Amygdala (tissue), 56 donors: ENCODE results near the gene PLLP.

Experiments
- DNase-seq, 56 donors: peaks; one replicate each; lab custom pipeline; 2025; lab: John Stamatoyannopoulos, UW

PLLP gene

GRCh38 chr16:57258226-57258909 lies 26.1 kb downstream of the PLLP start:
- no peak for DNase-seq

DNA sequence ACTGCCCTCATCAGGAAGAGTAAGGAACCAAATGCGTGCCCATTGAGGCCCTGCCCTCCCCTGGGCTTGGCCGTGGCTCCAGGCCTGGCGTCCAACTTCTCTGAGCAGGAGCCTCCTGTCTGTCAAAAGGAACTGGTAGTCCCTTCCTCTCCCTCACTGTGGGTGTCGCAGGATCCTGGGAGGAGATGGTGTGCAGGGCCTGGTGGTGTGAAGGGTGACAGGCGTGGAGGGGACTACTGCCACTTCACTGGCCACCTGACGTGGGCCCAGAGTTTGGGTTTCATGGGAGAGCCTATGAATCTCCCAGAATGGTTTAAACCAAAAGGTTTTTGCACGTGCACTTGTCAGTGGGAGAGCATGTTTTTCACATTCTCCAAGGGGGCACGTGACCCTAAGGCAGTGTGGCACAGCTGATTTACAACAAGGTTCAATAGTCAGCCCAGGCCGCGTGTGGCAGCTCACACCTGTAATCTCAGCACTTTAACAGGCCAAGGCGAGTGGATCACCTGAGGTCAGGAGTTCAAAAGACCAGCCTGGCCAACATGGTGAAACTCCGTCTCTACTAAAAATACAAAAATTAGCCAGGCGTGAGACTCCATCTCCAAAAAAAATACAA lies 26.9 kb downstream of the PLLP start:
- no peak for DNase-seq

- no peak for DNase-seq
These were observed 27.7 kb downstream of the PLLP start for GRCh38 chr16:57256601-57257395.

GRCh38 chr16:57255686-57256415 lies 28.6 kb downstream of the PLLP start:
- DNase-seq, result no peak

- no peak for DNase-seq
These were observed 31.0 kb downstream of the PLLP start for GRCh38 chr16:57253466-57253865.

DNA sequence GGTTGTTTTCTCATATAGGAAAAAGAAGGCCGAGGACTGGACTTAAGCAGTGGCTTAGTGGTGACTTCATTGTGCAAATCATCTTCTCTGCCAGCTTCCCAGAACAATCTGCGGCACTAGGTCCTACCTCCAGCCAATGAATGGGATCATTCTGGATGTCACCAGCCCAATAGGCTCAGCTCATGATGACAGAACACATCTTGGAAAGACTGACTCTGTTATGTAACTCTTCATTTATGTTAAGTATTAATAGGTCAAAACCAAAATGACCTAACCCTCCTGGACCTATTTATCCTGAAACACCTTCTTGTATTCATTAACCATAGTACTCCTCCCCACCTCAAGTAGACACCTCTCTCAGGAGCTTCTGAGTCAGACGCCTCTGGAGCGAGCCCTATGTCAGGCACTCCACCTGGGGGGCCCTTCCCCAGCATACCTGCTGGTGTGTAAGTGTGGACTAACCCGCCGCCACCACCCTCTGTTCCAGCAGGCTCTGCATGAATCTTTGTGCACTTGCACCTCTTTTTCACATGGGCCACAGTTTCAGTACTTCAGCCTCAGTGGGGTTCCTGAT lies 32.2 kb downstream of the PLLP start:
- no peak for DNase-seq

DNA sequence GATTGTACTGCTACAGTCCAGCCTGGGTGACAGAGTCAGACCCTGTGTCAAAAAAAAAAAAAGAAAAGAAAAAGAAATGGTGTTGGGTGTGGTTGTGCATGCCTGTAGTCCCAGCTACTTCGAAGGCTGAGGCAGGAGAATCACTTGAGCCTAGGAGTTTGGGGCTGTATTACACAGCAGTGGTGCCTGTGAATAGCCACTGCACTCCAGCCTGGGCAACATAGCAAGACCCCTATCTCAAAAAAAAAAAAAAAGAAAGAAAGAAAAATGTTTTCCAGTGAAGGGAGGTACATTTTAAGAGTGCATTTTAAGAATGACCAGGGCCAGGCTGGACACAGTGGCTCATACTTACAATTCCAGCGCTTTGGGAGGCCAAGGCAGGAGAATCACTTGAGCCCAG lies 33.1 kb downstream of the PLLP start:
- DNase-seq, result no peak

DNA sequence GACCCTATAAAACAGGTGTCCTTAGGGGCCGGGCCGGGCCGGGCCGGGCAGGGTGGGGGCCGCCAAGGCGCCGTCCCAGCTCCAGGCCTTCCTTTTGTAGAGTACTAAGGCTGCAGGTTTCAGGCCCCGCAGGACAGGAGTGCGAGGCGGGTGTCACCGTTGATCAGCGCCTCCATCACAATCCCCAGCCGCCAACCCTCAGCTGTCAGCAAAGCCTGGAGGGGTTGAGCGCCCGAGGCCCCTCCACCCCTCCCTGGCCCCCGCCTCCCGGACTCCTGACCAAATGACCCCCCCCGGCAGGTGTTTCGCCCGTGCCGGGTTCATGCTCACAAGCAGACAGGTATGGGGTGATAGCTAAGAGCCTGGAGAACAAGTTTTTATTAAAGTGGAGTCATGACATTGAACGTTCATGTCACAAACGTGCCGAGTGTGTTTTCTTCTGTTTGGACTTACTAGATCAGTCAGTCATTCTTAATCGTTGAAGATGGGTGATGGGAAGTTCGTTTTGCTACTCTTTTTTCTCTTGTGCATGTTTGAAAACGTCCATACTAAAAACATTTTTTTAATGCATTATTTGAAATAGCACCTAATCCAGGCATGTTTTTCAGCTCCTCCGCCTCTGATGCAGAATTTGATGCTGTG lies 38.9 kb downstream of the PLLP start:
- DNase-seq, result peak in 5 of 56 donors; percentile 51 to 77 (median 61)

DNA sequence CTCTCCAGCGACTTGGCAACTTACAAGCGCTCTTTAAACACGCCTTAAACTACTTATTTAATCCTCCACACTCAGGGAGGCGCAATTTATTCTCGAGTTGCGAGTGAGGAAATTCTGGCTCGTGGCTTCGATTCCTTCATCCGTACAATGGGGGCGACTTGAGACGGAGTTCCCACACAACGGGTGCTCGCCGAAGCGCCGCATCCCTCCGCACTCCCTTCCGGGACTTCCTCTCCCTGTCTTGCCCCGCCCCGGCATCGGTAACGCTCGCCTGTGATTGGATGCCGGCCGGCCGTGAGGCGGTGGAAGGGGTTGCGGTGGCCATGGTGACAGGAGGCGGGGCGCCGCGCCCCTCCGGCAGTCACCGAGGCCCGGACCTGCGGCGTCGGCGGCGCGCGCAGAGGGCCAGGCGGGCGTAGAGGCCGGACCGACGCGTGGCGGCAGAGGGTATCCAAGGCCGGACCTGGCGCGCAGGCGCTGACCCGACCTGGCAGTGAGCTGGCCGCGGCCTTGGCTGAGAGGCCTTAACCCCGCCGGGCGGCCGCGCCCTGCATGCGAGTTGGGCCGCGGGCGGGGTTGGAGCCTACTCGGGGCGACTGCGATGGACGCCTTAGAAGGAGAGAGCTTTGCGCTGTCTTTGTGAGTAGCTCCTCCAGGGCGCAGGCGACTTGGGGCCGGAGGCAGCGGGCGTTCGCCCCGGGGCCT lies 39.6 kb downstream of the PLLP start, which contains the start of gene ARL2BP:
Gene ARL2BP, plus strand, starts transcription at position 493 of the 705 bp plus-strand sequence. Its CDS starts 109 bp downstream, at position 602.
- DNase-seq, result peak; percentile 62 to 99 (median 96)

- no peak for DNase-seq
These were observed 40.1 kb downstream of the PLLP start for GRCh38 chr16:57244463-57244766.

DNA sequence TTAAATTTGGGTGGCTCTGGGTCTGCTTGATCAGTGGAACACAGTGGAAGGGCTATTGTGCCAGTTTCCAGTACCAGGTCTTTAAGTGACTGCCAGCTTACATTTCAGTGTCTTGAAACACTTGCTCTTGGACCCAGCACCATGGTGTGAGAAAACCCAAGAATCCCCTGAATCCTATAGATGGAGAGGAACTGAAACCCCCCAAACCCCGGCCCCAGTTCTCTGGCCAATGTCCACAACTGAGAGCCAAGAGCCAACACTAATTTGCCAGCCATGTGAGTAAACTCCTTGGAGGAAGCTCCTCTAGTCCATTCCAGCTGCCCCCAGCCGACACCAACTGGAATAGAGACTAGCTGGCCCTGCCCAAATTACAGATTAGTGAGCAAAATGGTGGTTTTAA lies 41.8 kb downstream of the PLLP start:
- no peak for DNase-seq

DNA sequence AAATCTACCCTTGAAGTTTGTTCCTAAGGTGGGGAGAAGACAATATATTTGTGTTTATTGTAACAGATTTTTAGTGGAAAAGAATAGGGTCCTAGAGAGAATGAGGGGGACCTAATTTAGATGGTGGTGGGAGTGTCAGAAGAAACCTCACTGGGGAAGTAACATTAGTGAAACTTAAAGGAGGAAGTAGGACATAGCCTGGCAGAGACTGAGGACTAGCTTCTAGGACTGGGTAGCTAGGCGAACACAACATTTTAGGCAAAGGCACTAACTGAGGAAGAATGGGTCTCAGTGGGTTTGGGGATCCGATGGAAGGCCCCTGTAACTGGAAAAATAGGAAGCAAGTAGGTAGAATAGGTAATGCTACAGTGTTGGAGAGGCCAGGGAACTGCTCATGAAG lies 43.6 kb downstream of the PLLP start:
- no peak for DNase-seq

- no peak for DNase-seq
These were observed 45.4 kb downstream of the PLLP start for GRCh38 chr16:57239107-57239506.

DNA sequence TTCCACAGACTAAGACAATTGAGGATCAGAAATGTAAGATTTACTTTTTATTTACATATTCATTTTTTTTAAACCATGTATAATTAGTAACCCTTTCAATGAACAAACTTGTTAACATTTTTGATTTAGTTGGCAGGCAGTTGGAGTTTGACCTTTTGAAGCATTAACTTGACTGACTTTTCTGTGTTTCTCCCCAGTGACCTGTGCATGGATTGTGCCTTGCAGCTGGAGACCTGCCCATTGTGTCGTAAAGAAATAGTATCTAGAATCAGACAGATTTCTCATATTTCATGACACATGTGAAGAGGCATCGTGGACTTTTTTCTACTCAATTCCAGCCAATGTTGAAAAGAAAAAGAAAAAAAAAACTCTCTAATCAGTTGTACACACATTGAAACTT lies 45.8 kb downstream of the PLLP start:
- no peak for DNase-seq

GRCh38 chr16:57236022-57236350 lies 48.5 kb downstream of the PLLP start:
- DNase-seq, result no peak

GRCh38 chr16:57235128-57236021 lies 49.1 kb downstream of the PLLP start:
- DNase-seq, result no peak

GRCh38 chr16:57234707-57235092 lies 49.8 kb downstream of the PLLP start:
- no peak for DNase-seq

DNA sequence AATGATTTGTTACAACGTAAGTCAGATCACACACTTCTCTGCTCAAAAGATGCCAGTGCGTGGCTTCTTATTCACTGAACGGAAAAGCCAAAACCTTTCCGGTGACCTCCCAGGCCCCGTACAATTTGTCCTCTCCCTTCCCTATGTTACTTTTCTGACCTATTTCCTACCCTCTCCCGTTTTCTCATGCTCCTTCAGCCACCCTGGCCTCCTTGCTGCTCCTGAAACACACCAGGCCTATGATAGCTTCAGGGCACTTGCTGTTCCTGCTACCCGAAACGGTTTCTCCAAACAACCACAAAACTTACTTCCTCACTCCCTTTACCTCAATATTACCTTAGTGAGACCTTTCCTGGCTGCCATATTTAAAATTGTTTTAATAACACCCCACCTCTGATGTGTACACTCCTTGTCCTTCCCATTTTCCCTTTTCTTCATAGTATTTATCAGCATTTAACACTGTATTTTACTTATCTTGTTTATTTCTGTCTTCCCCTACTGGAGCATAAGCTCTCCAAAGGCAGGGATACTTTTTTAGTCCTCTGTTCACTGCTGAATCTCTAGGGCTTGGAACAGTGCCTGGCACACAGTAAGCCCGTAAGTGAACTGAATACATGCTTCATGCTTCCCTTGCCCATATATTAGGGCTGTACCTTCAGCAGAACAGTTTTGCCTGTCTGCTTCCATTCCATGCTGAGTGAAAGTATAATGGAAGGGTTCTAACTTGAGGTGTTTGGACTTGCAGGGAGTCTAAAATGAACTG lies 50.3 kb downstream of the PLLP start:
- DNase-seq, result no peak
